ENCODE measurements around the gene AMBRA1. TPM values are rescaled to one million over a fixed set of nuclear protein-coding genes. Genes with fewer than 3 reads are reported as not detected.

The AMBRA1 gene
- polyA plus RNA-seq, 1 donor = 12.1 TPM

DNA sequence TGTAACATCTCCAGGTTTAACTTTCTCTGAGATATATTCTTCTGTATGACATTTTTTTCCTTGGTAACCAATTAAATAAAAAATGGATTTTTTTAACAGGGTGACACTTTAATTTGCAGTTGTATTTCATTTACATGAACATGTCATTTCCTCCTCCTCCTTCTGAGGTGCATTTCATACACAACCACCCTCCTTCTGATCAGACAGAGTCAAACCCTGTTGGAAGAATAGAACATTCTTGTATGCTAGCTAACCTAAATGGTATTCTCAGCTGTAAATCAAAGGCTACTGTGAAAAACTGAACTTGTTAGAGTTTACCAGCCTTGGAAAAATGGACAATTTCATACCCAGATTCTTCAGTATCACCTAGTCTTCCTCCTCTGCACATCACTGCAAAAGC lies 149.5 kb downstream of the AMBRA1 start:
- no peak for DNase-seq (ENCODE audit: low read depth)

DNA sequence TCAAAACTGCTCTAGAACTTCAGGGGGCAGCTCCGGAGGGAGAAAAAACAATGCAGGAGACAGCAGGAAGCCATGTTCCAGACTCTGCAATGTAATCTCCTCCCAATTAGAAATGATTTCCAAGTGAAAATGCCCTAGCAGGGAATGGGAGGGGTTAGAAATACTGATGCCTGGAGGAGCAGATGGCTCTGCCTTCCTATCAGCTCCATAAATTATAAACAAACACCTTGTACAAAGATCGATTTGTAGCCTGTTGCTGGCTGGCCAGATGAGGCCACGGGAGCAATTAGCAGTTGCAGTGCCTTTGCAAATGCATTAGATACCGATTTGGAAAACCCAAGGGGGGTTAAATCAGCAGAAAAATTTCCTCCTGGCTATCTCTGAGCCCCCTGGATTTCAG lies 155.6 kb downstream of the AMBRA1 start:
- DNase-seq (ENCODE audit: low read depth) = no peak

DNA sequence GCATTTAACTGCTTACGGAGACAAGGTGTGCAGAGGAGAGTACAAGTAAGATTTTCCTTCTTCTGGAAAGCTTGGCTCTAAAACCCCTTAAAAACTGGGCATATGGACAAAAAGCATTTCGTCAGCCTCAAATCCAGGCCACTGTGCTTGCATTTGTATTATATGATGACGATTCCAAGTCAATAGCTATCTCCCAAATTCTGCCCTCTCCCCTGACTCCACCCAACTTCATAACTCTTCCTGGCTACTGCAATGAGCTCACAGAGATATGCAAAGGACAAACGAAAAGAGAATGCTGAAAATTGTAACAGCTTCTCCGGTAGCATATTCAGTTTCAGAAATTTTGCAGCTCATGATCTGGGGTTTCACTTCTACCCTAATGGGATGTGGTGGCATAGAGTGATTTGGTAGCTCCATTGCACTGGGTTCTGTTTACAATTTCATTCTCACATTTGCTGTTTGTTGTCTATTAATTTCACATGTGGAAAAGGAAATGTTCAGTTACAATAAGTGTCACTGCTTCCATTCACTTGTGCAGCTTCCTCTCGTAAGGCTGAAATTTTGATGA lies 156.6 kb downstream of the AMBRA1 start:
- no peak for DNase-seq (ENCODE audit: low read depth)

DNA sequence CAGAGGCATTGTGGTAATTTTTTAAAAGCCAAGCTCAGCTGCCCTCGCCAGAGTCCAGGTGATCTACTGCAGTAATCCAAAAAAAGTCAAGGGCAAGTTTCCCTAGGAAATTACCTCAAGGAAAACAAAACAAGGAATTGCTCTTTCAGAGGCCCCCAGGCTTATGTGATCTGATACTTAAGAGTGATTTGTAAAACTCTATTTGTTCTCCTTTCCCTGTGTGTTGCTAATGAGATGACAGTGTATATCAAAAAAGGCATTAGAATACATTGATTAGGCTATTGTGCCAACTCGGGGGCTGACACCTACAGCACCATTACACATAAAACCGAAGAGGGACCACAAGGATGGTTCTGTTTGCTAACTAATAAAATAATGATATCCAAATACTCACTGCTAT lies 157.7 kb downstream of the AMBRA1 start:
- DNase-seq (ENCODE audit: low read depth) = no peak

DNA sequence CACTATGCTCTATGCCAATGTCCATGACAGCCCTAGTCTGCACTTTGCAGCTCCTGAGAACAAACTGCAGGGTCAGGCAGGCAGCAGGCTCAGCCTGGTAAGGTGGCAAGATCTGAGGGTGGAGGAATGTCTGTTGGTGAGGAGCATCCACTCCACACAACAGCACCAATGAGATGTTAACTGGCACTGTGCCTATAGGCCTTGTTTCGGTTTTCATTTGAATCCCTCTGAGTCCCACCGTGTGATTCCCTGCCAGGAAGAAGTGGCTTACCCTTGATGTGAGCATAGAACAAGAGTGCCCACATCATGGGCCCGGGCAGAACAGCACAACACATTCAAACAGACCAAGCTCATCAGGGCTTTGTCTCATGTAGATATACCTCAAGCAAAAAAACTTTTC lies 158.1 kb downstream of the AMBRA1 start:
- no peak for DNase-seq (ENCODE audit: low read depth)

DNA sequence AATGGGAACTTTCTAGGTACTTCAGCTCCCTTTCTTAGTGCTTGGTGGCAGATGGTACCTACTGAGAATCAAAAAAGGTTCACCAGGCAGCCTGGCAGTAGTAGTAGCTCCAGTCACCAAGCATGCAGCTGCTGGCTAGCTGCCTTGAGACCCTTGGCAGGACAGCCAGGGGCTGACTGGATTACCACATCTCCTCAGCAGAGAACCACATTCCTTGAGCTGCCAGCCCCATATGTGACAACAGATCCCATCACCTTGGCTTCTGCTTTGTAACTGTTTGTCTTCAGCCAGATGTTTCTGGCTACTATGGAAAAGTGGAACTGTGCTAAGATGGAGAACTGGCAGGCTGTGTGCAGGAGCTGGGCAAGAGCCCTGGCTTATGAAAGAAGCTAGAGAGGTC lies 162.6 kb downstream of the AMBRA1 start:
- no peak for DNase-seq (ENCODE audit: low read depth)

DNA sequence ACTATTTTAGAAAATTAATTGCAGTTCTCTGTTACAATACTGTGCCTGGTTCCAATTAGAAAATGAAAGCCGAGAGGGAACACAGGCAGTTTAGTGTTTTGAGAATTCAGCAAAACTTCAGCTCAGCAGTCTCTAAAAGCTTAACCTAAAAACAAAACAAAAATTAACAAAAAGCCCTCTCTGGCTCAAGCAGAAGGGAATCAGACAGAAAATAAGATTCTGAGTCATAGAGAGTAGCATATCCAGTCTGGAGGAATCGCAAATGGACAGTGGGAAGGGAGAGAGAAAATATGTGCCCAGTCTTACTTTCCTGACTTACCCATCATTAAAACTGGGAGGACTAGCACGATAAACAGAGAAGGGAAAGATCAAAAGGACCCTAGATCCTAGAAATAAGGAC lies 164.1 kb downstream of the AMBRA1 start:
- DNase-seq (ENCODE audit: low read depth) = no peak

DNA sequence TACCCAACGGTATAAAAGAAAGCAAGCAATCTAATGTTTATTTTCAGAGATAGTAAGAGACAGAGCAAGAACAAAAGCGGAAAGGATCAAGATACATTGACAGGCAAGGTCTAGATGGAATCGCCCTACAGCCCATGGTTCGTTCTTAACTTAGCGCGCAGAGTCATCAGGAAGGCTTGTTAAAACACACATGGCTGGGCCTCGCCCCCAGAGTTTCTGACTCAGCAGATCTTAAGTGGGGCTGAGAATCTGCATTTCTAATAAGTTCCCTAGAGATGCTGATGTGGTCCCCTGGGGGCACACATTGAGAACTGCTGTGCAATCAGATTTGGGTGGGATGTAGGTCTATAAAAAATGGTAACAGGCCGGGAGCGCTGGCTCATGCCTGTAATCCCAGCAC lies 166.5 kb downstream of the AMBRA1 start:
- DNase-seq (ENCODE audit: low read depth) = no peak

DNA sequence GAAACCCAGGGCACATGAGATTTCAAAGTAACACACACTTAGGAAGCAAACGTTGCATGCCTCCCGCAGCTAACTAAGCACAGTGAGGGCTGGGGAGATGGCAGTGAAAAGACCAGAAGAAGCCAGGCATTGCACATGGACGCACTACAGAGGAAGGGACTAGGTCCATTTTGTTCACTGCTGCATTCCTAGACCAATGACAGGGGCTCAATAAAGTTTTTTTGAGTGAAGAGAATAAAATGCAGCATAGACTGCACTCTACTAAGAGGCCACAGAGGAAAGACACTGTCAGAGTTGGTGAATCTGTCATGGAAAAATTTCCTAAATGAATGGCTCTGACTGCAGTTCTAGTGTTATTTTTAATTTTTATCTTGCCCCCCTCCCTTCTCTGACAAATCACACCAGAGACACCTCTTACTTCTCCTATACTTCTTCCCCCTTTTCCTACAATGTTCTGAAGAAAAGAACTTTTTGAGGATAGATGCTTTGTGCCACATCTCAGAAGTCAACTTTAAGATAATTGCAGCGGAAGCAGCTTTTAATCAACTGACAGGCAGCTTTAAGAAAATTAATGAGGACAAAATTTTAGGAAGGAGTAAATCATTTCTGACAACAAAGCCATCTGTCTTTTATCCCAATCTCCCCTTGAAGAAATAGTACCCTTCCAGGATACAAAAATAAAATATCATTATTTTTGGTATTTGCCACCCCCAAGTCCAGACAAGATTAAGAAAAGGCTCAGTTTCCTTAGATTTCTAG lies 167.4 kb downstream of the AMBRA1 start:
- DNase-seq (ENCODE audit: low read depth) = no peak

DNA sequence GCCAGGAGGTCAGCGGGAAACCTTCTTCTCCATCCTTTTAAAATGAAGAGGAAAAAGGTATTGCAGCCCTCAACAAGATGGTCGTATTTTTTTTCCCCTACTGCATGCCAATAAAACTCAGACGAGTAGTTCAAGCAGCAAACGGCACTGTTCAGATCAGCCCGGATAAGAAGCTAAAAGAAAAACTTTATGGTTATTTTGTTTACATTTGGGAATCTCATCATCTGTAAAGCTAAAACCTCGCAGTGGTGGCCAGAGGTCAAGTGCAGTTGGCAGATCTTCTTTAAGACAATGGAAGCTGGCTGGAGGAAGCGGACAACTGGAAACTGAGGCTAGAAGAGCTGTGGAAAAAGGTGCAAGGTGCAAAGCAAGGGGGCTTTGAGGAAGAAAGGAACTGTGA lies 171.2 kb downstream of the AMBRA1 start:
- DNase-seq (ENCODE audit: low read depth) = no peak

DNA sequence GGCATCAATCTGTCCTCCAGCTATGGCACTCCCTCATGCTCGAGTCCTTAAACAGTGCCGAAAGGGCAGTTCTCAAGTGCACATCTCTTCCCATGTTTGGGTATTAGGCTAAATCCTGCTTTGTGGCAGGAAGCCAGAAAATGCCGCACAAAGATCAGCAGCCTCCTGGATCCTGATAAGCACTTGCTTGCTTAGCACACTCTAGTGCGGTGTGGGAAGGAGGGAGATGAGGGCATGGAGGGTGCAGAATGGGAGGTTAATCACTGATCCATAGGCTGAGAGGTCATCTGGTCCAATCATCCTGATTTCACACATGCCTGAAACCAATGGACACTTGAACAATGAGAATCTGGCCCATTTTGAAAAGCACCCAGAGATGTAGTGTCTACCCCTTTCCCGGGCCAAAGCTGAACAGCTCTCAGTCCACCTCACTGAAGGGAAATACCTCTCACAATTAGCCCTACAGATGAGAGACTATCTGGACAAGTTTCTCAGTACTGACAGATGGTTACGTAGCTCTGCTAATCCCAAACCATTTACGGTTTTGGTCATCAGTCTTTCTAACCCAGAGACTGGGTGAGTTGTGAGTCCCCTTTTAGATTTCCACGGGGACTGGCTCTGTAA lies 172.5 kb downstream of the AMBRA1 start:
- no peak for DNase-seq (ENCODE audit: low read depth)

DNA sequence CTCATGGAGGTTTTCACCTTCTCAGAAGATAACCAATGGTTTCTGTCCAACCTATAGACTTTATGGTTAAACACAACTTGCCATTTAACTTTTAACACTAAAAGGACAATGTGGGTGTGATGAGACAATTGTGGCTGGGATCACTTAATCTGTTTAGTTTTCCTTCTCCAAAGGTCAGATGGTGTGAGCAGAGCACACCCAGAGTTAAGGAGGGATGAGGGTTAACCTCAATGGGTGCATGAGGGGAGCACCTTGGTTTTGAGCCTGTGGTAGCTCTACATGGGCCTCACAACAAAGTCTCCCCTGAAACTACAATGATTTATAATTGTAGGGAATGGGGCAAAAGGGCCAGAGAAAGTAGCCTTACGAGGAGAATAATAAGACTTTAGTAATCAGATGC lies 173.3 kb downstream of the AMBRA1 start:
- DNase-seq (ENCODE audit: low read depth) = no peak

DNA sequence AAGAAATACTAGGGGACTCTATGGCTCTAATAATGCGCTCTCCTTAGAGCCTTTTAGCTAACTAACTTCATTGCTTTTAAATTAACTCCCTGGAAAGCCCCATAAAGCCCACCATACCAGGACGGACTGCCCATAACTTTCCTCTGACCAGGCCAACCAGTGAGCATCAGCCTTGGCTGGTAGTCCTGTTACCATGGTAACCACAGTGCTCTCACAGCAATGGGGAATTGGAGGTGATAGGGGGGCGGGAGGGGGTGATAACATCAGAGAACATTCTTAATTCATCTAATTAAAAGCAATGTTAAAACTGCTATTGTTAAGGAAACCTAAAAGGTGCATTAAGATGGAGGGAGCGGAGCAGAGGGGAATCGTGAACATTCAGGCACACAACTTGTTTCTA lies 175.1 kb downstream of the AMBRA1 start:
- DNase-seq (ENCODE audit: low read depth) = no peak

DNA sequence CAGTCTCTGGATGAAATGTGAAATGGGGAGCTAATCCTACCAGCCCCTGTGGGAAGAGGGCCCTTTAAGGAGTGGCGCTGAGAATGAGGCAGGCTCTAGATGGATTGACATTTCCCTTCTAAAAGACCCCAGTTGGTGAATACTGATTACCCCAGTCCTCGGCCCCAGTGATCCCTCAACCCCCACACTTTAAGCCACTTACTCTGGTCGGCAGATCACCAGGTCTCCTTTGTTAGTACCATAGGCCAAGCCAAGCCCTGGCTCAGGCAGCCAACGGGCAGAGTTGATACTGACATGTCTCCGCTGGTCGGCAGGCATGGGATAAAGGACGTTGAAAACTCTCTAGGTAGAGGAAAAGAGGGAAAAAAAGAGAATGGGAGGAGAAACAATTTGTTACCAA lies 176.1 kb downstream of the AMBRA1 start:
- DNase-seq (ENCODE audit: low read depth) = no peak

DNA sequence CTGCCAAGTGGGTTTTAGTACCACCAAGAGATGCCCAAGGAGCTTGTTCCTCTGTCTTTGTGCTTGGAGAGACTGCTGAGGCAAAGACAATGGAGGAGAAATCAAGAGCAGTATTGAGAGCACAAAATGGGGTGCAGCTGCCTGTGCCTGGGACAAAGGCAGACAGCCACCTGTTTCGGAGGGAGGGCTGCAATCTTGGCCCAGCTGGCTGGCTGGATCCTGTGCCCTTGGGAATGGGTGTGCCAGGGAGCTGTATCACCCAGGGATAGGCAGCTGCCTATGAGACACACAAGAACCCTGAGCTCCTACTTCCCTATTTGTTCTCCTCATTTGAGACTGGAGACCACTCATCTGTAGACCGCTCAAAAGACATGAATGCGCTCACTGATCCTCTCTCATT lies 178.9 kb downstream of the AMBRA1 start:
- DNase-seq (ENCODE audit: low read depth) = no peak

DNA sequence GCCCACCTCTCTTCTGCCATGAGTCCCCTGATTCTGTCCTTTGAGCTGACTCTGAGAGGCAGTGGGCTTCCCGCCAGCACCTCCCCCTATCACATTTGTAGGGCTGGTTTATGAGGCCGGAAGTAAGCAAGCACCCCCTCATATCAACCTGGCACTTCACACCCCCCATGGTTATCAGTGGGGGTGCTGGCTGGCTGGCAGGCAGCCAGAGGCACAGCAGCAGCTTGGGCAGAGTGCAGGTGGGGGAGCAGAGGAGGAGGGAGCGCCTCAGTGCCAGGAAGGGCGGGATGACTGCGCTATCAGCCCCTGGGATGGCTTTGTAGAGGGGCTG lies 179.4 kb downstream of the AMBRA1 start:
- no peak for DNase-seq (ENCODE audit: low read depth)

DNA sequence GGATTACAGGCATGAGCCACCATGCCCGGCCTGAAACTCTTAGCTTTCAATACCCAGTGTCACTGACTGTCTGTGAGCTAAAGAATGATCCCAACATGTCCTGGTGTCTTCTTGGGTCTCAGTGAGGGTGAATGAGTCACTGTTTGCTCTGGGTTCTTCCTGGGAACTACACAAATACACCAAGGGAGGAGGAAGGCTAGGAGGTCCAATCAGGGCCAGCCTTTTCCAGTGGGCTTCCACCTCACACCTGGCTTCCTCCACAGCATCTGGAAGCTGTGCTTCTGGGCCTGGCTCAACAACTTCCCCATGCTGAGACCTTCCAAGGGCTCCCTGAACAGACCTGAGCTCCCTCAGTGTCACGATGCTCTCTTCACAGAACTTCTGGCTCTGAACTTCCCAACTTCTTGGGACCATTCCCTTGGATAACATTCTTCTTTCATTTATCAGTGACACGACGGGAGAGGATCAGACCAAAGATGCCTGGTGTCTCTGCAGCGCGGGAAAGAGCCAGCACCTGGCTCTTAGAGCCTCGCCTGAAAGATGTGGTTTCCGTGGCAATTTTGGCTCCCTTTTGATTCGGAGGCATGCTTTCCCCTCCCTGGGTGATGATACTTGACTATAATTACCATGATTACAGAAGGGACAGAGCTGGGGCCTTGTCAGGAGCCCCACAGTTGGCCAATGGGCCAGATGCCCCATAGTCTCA lies 179.9 kb downstream of the AMBRA1 start:
- no peak for DNase-seq (ENCODE audit: low read depth)

DNA sequence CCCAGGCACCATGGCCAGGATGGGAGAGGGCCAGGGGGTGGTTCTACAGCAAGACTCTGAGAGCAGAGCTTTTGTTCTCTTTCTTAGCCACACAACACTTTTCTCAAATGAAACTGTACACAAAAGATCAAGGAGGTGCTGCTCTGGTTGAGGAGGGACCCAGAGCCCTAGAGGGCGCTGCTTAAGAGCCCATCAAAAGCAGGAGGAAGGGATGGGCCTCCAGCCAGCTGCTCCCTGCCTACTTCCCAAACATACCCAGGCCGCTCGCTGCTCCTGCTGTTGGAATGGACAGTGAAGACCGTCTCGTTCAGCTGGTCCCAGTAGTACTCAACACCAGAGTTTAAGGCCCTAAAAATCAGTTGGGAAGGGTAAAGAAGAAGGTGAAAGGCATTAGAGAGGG lies 183.8 kb downstream of the AMBRA1 start:
- no peak for DNase-seq (ENCODE audit: low read depth)

DNA sequence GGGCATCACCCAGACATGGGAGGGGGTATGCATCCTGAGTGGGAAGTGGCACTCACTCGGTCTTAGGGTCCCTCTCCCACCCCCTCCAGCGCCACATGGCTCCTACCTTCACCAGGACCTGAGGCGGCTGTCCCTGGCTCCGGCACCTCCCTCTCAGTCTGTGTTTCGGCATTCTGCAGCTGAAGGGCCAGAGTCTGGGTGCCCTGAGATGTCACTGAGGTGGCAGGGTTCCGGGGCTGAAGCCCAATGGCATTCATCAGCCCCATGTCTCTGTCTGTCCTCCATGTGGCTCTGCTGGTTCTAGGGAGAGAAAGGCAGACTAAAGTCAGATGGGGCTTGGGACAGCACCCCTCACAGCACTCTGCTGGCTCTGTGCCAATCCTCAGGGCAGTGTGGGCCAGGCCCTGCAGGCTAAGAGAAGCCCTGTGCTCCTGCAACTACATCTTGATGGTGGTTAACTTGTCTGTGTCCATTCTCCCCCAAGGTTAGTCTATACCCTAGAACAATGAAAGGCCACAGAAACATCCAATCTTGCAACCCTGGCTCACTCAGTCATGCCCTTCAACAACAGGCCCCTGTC lies 185.3 kb downstream of the AMBRA1 start:
- DNase-seq (ENCODE audit: low read depth) = no peak

DNA sequence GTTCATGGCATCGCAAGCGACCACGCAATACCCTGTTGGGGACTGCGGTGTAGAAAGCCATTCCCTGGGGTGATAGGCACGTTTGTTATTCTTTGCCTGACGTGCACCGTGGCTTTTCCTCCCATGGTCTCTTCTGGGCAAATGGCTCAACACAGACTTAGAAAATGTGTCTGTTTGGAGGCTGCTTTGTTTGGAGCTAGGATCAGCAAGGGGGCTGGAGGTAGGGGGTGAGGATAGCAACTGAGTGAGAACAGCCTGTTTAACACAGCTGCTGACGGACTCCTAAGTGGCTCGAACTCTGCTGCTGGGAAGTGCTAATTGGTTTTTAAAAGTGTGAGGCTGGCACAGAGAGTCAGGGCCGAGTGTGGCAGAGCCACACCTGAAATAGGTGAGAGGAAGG lies 186.2 kb downstream of the AMBRA1 start:
- no peak for DNase-seq (ENCODE audit: low read depth)

DNA sequence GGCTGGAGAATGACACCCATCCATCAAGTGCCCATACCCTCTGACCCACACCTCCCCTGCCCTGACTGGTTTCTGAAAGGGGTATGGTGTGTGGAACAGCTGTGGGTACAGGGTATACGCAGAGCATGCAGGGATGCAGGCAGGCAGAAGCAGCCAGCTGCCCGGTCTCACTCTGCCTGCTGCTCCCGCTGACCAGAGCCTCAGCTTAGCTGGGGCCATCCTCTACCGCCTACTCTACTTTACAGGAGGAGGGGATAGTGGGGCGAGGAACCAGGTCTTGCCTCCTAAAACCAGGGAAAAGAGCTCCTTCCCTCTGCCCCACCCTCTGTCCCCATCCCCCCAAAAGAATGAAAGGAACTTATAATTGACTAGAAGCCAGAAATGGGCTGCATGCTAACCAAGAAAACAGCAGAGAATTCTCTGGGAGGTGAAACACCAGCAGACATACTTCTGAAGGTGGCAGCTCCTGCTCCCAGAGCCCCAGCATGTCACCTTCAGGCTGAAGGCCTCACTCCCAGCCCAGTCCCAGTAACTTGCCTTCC lies 189.3 kb downstream of the AMBRA1 start:
- DNase-seq (ENCODE audit: low read depth) = no peak
